GM12878 (cell line): Measurements from ENCODE around the gene TTYH1. TPM values are rescaled to one million over a fixed set of nuclear protein-coding genes. Genes with fewer than 3 reads are reported as not detected.

Experiments
- ATAC-seq: fragments of 200-7000 bp; cut with Tn5 transposase; 3 replicates; pipeline ENCODE4 v1.9.1; 2020; ENCODE audit warnings: mild to moderate bottlenecking, moderate library complexity
- BruUV-seq: library from RNA; stranded (reverse); fragments of 400-500 nt; replicated peaks from 2 replicates; lab custom pipeline; 2021; lab: Mats Ljungman, UMichigan
- CTCF ChIA-PET: fragments of 300-600 bp; sonication (Branson Sonifier 250); formaldehyde crosslinking; extraction: SDS; loops from one replicate; lab custom pipeline; 2021; ENCODE audit warnings: inconsistent platforms; lab: Yijun Ruan, JAX
- POLR2A ChIA-PET: fragments of 350-600 bp; formaldehyde crosslinking; extraction: SDS; loops from one replicate; lab custom pipeline; 2021; ENCODE audit warnings: inconsistent platforms; lab: Charles Lee
- RAD21 ChIA-PET: fragments of 300-600 bp; sonication (Branson Sonifier 250); formaldehyde crosslinking; loops from one replicate; lab custom pipeline; 2023; ENCODE audit warnings: antibody characterized with exemption; ENCODE audit not compliant: unreplicated experiment; lab: Charles Lee
- SMC1A ChIA-PET: fragments of 300-600 bp; sonication (Branson Sonifier 250); formaldehyde crosslinking; loops from one replicate; lab custom pipeline; 2023; ENCODE audit not compliant: unreplicated experiment, uncharacterized antibody; lab: Charles Lee
- DNase-seq: peaks from one replicate; pipeline ENCODE4 v3.0.0-alpha.2; 2011; ENCODE audit warnings: low read depth, low spot score
- FAIRE-seq: peaks from 3 replicates; lab custom pipeline; 2011; peaks lifted over from hg19 to GRCh38; lab: Jason Lieb, UNC
- H2AFZ ChIP-seq: 2 replicates; pipeline ENCODE4 v1.6.0; 2011; ENCODE audit warnings: low read depth, low read length, control low read depth; ENCODE audit not compliant: control insufficient read depth
- H3K27ac ChIP-seq: 2 replicates; pipeline ENCODE4 v1.5.1; 2011; ENCODE audit warnings: control low read depth; ENCODE audit not compliant: control insufficient read depth, insufficient read depth
- H3K27me3 ChIP-seq, 2 experiments: replicated peaks in 1 of 2; 2 replicates each; pipeline versions ENCODE4 v1.6.0 to v1.6.1; 2011; ENCODE audit warnings: low read length in 1 of 2; ENCODE audit not compliant: control insufficient read depth in 2 of 2, insufficient read depth in 2 of 2
- H3K36me3 ChIP-seq, 2 experiments: 2 replicates each; pipeline ENCODE4 v1.5.1; 2011; ENCODE audit warnings: low read length in 1 of 2; ENCODE audit not compliant: control insufficient read depth in 2 of 2, insufficient read depth in 2 of 2
- H3K4me1 ChIP-seq: 2 replicates; pipeline ENCODE4 v1.6.1; 2011; ENCODE audit warnings: mild to moderate bottlenecking, low read length, moderate library complexity, mixed read lengths; ENCODE audit not compliant: control insufficient read depth, insufficient read depth
- H3K4me2 ChIP-seq: 2 replicates; pipeline ENCODE4 v1.6.0; 2011; ENCODE audit warnings: control low read depth; ENCODE audit not compliant: control insufficient read depth, insufficient read depth
- H3K4me3 ChIP-seq: fragments of 200-600 bp; sonication (generic); 2 replicates; pipeline ENCODE4 v1.5.1; 2016
- H3K79me2 ChIP-seq: 2 replicates; pipeline ENCODE4 v1.6.0; 2011; ENCODE audit warnings: low read length; ENCODE audit not compliant: control insufficient read depth, insufficient read depth
- H3K9ac ChIP-seq: 2 replicates; pipeline ENCODE4 v1.8.0; 2011; ENCODE audit warnings: low read length, control low read depth, mixed read lengths; ENCODE audit not compliant: control insufficient read depth, insufficient read depth
- H3K9me3 ChIP-seq: replicated peaks from 3 replicates; pipeline ENCODE4 v1.5.1; 2011; ENCODE audit warnings: mild to moderate bottlenecking, low read length; ENCODE audit not compliant: control insufficient read depth, insufficient read depth
- H4K20me1 ChIP-seq: 2 replicates; pipeline ENCODE4 v1.6.0; 2011; ENCODE audit not compliant: control insufficient read depth, insufficient read depth
- ASH2L ChIP-seq: fragments of 300-600, 200-600 bp; sonication (generic); IDR thresholded peaks from 2 replicates; pipeline ENCODE4 v1.6.1; 2017; ENCODE audit warnings: low read depth, mild to moderate bottlenecking, borderline replicate concordance
- ATF7 ChIP-seq: fragments of 450-650 bp; IDR thresholded peaks from 2 replicates; pipeline ENCODE4 v1.6.1; 2016; ENCODE audit warnings: low read depth, mild to moderate bottlenecking
- BMI1 ChIP-seq: fragments of 450-650 bp; IDR thresholded peaks from 2 replicates; pipeline ENCODE4 v1.6.1; 2016; ENCODE audit warnings: mild to moderate bottlenecking, moderate library complexity, borderline replicate concordance
- CTCF ChIP-seq, 3 experiments: IDR thresholded peaks in 2 of 3; conservative IDR thresholded peaks in 1 of 3; 2 replicates each; pipeline ENCODE4 v1.5.1; 2011; ENCODE audit warnings: low read depth in 3 of 3, low read length in 3 of 3, mild to moderate bottlenecking in 3 of 3, control low read depth in 2 of 3, moderate library complexity in 2 of 3, inconsistent platforms in 1 of 3, mixed read lengths in 1 of 3; ENCODE audit not compliant: control insufficient read depth in 2 of 3, insufficient read depth in 1 of 3; ENCODE audit errors: extremely low read depth in 1 of 3
- E4F1 ChIP-seq: fragments of 450-650 bp; IDR thresholded peaks from 2 replicates; pipeline ENCODE4 v1.6.1; 2018; ENCODE audit warnings: borderline replicate concordance, mild to moderate bottlenecking; ENCODE audit not compliant: partially characterized antibody
- HCFC1 ChIP-seq: fragments of 150-350 bp; IDR thresholded peaks from 2 replicates; pipeline ENCODE4 v1.6.1; 2014; ENCODE audit warnings: low read length
- IRF4 ChIP-seq: IDR thresholded peaks from 2 replicates; pipeline ENCODE4 v1.6.1; 2011; ENCODE audit warnings: low read depth, low read length
- KAT2A ChIP-seq: conservative IDR thresholded peaks from 2 replicates; pipeline ENCODE4 v1.6.1; 2011; ENCODE audit warnings: low read depth, low read length; ENCODE audit not compliant: control insufficient read depth
- KDM1A ChIP-seq: fragments of 200-600 bp; sonication (generic); IDR thresholded peaks from 2 replicates; pipeline ENCODE4 v1.6.1; 2016; ENCODE audit warnings: borderline replicate concordance
- LARP7 ChIP-seq: fragments of 450-650 bp; IDR thresholded peaks from 2 replicates; pipeline ENCODE4 v1.6.1; 2017; ENCODE audit warnings: mild to moderate bottlenecking
- NFYA ChIP-seq: IDR thresholded peaks from 2 replicates; pipeline ENCODE4 v1.6.1; 2011; ENCODE audit warnings: low read depth, mild to moderate bottlenecking, low read length, improper control_type of control experiment, borderline replicate concordance
- PAX5 ChIP-seq: IDR thresholded peaks from 2 replicates; pipeline ENCODE4 v1.6.1; 2011; ENCODE audit warnings: low read depth, low read length, borderline replicate concordance
- PAX8 ChIP-seq: fragments of 450-650 bp; IDR thresholded peaks from 2 replicates; pipeline ENCODE4 v1.6.1; 2017; ENCODE audit warnings: mild to moderate bottlenecking, moderate library complexity
- PKNOX1 ChIP-seq: fragments of 450-650 bp; IDR thresholded peaks from 2 replicates; pipeline ENCODE4 v1.6.1; 2016; ENCODE audit warnings: mild to moderate bottlenecking
- RBBP5 ChIP-seq: fragments of 200-600 bp; sonication (generic); conservative IDR thresholded peaks from 2 replicates; pipeline ENCODE4 v1.6.1; 2016
- ZBTB33 ChIP-seq: fragments of 450-650 bp; IDR thresholded peaks from 2 replicates; pipeline ENCODE4 v1.6.1; 2017; ENCODE audit warnings: mild to moderate bottlenecking
- ZNF274 ChIP-seq: IDR thresholded peaks from one replicate; pipeline ENCODE4 v1.8.0; 2011; ENCODE audit not compliant: insufficient read length, insufficient read depth
- ZNF622 ChIP-seq: fragments of 450-650 bp; IDR thresholded peaks from 2 replicates; pipeline ENCODE4 v1.6.1; 2017; ENCODE audit warnings: mild to moderate bottlenecking, inconsistent platforms
- ZZZ3 ChIP-seq: IDR thresholded peaks from 2 replicates; pipeline ENCODE4 v1.6.1; 2011; ENCODE audit warnings: low read depth; ENCODE audit not compliant: control insufficient read depth, insufficient read length
- WGBS: methylation state at CpG from one replicate; pipeline ENCODE4 v1.1.6; 2016; ENCODE audit warnings: low lambda C conversion rate; ENCODE audit not compliant: insufficient replicate concordance, insufficient coverage; ENCODE audit errors: missing lambda C conversion rate; 5-methylcytosine and 5-hydroxymethylcytosine counted together
- in situ Hi-C: fragments of 300-500 bp; cut with MboI; formaldehyde crosslinking; loops from 9 replicates; pipeline ENCODE4 v1.14.3; 2018; ENCODE audit warnings: mixed read lengths
- intact Hi-C: fragments of 100-400 bp; cut with micrococcal nuclease; formaldehyde crosslinking; loops from one replicate; pipeline ENCODE4 v1.14.2; 2022; ENCODE audit not compliant: unreplicated experiment
- polyA plus RNA-seq, 11 experiments: library from polyadenylated mRNA; depleted of rRNA in 4 of 11; unstranded in 6 of 11; stranded (reverse) in 5 of 11; fragments of >200 nt; fragmentation: Nextera tagmentation in 4 of 11; fragmentation: Illumina TruSeq in 1 of 11; extraction: Ambion mirVana in 4 of 11; extraction: Trizol in 1 of 11; gene quantifications; 1 replicate in 1 of 11; 2 replicates in 10 of 11; pipeline versions ENCODE4 v1.2.1 to v1.2.3, GENCODE V29; 2011 to 2016; ENCODE audit warnings: inconsistent platforms in 2 of 11, missing spikeins in 2 of 11, low read depth in 1 of 11
- total RNA-seq, 4 experiments: library from RNA; depleted of rRNA in 3 of 4; stranded (reverse); fragments of >200 nt in 3 of 4; fragmentation: Illumina TruSeq in 1 of 4; extraction: Trizol in 1 of 4; gene quantifications; 2 replicates each; pipeline versions ENCODE4 v1.2.1 to v1.2.3, GENCODE V29; 2013 to 2021

Gene TTYH1
- total and polyA plus RNA-seq, 10 of the 15 experiments (the other 5 are each of a cell fraction or from before 2014, with no cell fraction given) = 0.01 to 0.36 (median 0.09) TPM; not detected in 3

- CTCF ChIA-PET = no interaction called here
- Histone ChIP-seq H3K79me2 (no peaks in the 10 kb centered on the region), H4K20me1 (no peaks in the 10 kb centered on the region), H3K4me1 (peaks cover 8% of the 10 kb centered on the region), H3K27me3 (no peaks in the 10 kb centered on the region; a peak in 3 of 4 replicates), H2AFZ (no peak overlapping the region), H3K9me3 (no peaks in the 10 kb centered on the region), H3K4me3 (no peak overlapping the region), H3K4me2 (no peak overlapping the region), H3K36me3 (no peaks in the 10 kb centered on the region), H3K9ac (no peak overlapping the region), H3K27ac (no peak overlapping the region)
- intact Hi-C loops = no loop called here
- 35% methylated on average over 5 of the region's 9 CpGs for WGBS
- no TSS peak for BruUV-seq
- no peak for DNase-seq
- no peak for FAIRE-seq
- SMC1A ChIA-PET = no interaction called here
- ATAC-seq = no peak
- in situ Hi-C loops = no loop called here
- POLR2A ChIA-PET = no interaction called here
- RAD21 ChIA-PET = no interaction called here
- TF ChIP-seq RBBP5 (no peak), ZNF274 (no peak), PAX8 (no peak), E4F1 (no peak), CTCF (IDR thresholded peaks at IDR 0.05 in 2 of 3, conservative IDR thresholded peaks at IDR 0.05 in 1 of 3; ENCODE audit: control insufficient read depth in 2 of 3, extremely low read depth in 1 of 3, insufficient read depth in 1 of 3, low read depth in 3 of 3, low read length in 3 of 3) (no peak), BMI1 (no peak), KAT2A (no peak), ZNF622 (no peak), PKNOX1 (no peak), ATF7 (no peak), LARP7 (no peak), PAX5 (no peak), NFYA (no peak), HCFC1 (no peak), ZBTB33 (no peak), ZZZ3 (no peak), IRF4 (no peak), KDM1A (no peak), ASH2L (no peak)
Measured at GRCh38 chr19:54421169-54421516, 5.9 kb downstream of the TTYH1 start.
